ENCODE measurements around the gene KLHL7. TPM values are rescaled to one million over a fixed set of nuclear protein-coding genes. Genes with fewer than 3 reads are reported as not detected.

The KLHL7 gene
- total and polyA plus RNA-seq, 4 donors: 5.4 to 14.1 (median 9.9) TPM

DNA sequence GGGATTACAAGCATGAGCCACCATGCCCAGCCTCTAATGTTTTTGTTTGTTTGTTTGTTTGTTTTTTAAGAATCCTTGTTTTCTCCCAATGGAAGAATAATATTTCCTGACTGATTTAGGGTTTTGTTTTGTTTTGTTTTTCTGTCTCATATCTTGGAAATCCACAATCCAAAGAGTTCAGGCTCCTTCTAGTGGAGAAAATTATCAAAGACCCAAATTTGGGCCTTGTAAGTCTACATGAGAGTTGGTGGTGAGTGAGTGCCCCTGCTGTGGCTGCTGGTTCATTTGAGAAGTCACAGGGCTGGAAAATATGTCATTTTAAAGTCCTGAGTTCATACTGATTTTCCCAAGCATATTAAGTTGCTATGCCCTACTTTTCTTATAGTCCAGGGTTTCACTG lies 33.5 kb upstream of the KLHL7 start:
- no peaks in the 10 kb centered on the region for H3K9me3 ChIP-seq (ENCODE audit: control insufficient read depth in 4 of 4, low read length in 3 of 4)
- peaks cover 0 to 10% (median 0%) of the 10 kb centered on the region in 4 donors for H3K4me1 ChIP-seq (ENCODE audit: control insufficient read depth in 4 of 4, insufficient read depth in 4 of 4, low read length in 3 of 4)
- H3K27me3 ChIP-seq (ENCODE audit: control insufficient read depth in 4 of 4, insufficient read depth in 4 of 4, low read length in 3 of 4): no peaks in the 10 kb centered on the region
- peak; percentile 4 to 26 for TF ChIP-seq RAD21 (IDR thresholded peaks at IDR 0.05)
- TF ChIP-seq, protein P1, sequence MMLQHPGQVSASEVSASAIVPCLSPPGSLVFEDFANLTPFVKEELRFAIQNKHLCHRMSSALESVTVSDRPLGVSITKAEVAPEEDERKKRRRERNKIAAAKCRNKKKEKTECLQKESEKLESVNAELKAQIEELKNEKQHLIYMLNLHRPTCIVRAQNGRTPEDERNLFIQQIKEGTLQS (IDR thresholded peaks at IDR 0.05): no peak
- H3K4me3 ChIP-seq (ENCODE audit: low read depth in 1 of 3, low read length in 3 of 3): no peak overlapping the region
- no peak for DNase-seq (ENCODE audit: low spot score)
- H3K36me3 ChIP-seq (ENCODE audit: control insufficient read depth in 4 of 4, insufficient read depth in 3 of 4, low read depth in 1 of 4, low read length in 3 of 4): no peaks in the 10 kb centered on the region
- H3K27ac ChIP-seq (ENCODE audit: low read depth in 1 of 2, low read length in 2 of 2): no peak overlapping the region
- no peak overlapping the region for H3K9ac ChIP-seq (ENCODE audit: low read depth in 1 of 2, low read length in 2 of 2)

DNA sequence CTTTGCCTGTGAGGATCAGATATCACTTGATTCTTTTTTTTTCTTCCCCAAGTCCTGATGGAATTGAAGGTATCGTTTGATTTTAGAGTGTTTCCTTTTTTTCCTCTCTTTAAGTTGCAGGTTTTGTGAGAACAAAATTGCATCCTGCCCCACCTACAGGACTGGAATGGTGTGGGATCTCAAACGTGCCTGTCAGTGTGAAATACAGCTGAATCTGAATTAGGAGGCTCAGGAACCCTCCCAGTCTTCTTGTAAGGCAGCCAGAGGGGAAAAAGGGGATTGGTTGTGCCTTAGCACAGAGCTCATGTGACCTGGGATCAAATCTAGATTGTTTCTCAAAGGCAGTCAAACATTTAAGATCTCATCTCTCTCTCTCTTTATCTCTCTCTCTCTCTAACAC lies 32.7 kb upstream of the KLHL7 start:
- Histone ChIP-seq H3K4me3 (ENCODE audit: low read depth in 1 of 3, low read length in 3 of 3) (no peak overlapping the region), H3K4me1 (ENCODE audit: control insufficient read depth in 4 of 4, insufficient read depth in 4 of 4, low read length in 3 of 4) (peaks cover 0 to 10% (median 0%) of the 10 kb centered on the region in 4 donors), H3K9ac (ENCODE audit: low read depth in 1 of 2, low read length in 2 of 2) (no peak overlapping the region), H3K27me3 (ENCODE audit: control insufficient read depth in 4 of 4, insufficient read depth in 4 of 4, low read length in 3 of 4) (no peaks in the 10 kb centered on the region), H3K36me3 (ENCODE audit: control insufficient read depth in 4 of 4, insufficient read depth in 3 of 4, low read depth in 1 of 4, low read length in 3 of 4) (no peaks in the 10 kb centered on the region), H3K9me3 (ENCODE audit: control insufficient read depth in 4 of 4, low read length in 3 of 4) (no peaks in the 10 kb centered on the region), H3K27ac (ENCODE audit: low read depth in 1 of 2, low read length in 2 of 2) (no peak overlapping the region)
- no peak for DNase-seq (ENCODE audit: low spot score)
- TF ChIP-seq GABPA (IDR thresholded peaks at IDR 0.05 in 1 of 2, conservative IDR thresholded peaks at IDR 0.05 in 1 of 2) (no peak), FOXA1 (IDR thresholded peaks at IDR 0.05) (no peak), YY1 (IDR thresholded peaks at IDR 0.05) (no peak), NR2F2 (IDR thresholded peaks at IDR 0.05) (no peak)
- TF ChIP-seq, protein P2, sequence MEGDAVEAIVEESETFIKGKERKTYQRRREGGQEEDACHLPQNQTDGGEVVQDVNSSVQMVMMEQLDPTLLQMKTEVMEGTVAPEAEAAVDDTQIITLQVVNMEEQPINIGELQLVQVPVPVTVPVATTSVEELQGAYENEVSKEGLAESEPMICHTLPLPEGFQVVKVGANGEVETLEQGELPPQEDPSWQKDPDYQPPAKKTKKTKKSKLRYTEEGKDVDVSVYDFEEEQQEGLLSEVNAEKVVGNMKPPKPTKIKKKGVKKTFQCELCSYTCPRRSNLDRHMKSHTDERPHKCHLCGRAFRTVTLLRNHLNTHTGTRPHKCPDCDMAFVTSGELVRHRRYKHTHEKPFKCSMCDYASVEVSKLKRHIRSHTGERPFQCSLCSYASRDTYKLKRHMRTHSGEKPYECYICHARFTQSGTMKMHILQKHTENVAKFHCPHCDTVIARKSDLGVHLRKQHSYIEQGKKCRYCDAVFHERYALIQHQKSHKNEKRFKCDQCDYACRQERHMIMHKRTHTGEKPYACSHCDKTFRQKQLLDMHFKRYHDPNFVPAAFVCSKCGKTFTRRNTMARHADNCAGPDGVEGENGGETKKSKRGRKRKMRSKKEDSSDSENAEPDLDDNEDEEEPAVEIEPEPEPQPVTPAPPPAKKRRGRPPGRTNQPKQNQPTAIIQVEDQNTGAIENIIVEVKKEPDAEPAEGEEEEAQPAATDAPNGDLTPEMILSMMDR (IDR thresholded peaks at IDR 0.05; ENCODE audit: low read depth, low read length, missing input control): no peak
- 73% methylated on average over 2 of the region's 2 CpGs for WGBS

DNA sequence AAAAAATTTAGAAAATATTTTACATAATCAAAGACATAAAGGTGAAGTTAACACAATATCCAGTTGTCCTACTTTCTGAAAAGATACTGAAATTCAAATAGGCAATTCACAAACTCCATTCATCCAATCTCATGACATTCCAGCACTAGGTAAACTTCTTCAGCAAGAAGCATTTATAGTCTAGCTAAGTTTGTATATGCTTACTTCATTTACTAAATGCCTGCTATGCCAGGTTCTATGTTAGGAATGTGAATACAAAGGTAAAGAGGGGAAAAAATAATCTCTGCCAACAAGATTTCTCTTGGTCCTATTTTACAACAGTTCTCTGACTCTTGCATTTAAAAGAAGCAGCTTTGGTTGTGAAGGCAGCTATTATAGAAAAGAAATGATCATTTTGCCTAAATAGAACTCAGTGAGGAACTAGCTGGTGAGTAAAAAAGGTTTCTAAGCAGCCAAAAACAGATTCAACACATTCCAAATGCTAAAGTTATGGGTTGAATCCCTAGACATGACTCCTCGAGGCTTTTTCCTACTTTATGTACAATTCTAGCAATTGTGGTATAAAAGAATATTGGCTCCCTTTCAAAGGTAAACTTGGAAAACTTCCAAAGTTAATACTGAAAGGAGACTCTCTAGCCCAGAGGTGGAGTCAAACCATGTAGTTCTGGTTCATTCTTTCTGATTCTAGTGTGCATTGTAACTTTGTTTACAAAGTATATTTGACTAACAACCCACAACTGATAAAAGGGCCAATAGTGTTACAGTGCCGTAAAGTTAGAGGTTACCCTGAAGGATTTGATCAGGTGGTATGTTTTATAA lies 30.9 kb upstream of the KLHL7 start:
- Histone ChIP-seq H3K4me3 (ENCODE audit: low read depth in 1 of 3, low read length in 3 of 3) (no peak overlapping the region), H3K36me3 (ENCODE audit: control insufficient read depth in 4 of 4, insufficient read depth in 3 of 4, low read depth in 1 of 4, low read length in 3 of 4) (no peaks in the 10 kb centered on the region), H3K27ac (ENCODE audit: low read depth in 1 of 2, low read length in 2 of 2) (no peak overlapping the region), H3K4me1 (ENCODE audit: control insufficient read depth in 4 of 4, insufficient read depth in 4 of 4, low read length in 3 of 4) (peaks cover 0 to 10% (median 0%) of the 10 kb centered on the region in 4 donors), H3K27me3 (ENCODE audit: control insufficient read depth in 4 of 4, insufficient read depth in 4 of 4, low read length in 3 of 4) (no peaks in the 10 kb centered on the region), H3K9ac (ENCODE audit: low read depth in 1 of 2, low read length in 2 of 2) (no peak overlapping the region), H3K9me3 (ENCODE audit: control insufficient read depth in 4 of 4, low read length in 3 of 4) (no peaks in the 10 kb centered on the region)
- 20% methylated on average over 2 of the region's 2 CpGs for WGBS
- DNase-seq (ENCODE audit: low spot score): no peak
- TF ChIP-seq SP1 (IDR thresholded peaks at IDR 0.05): peak; percentile 17
- TF ChIP-seq, protein P3, sequence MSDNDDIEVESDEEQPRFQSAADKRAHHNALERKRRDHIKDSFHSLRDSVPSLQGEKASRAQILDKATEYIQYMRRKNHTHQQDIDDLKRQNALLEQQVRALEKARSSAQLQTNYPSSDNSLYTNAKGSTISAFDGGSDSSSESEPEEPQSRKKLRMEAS (IDR thresholded peaks at IDR 0.05): no peak
- TF ChIP-seq GABPA (IDR thresholded peaks at IDR 0.05 in 1 of 2, conservative IDR thresholded peaks at IDR 0.05 in 1 of 2): no peak
- TF ChIP-seq HNF4G (IDR thresholded peaks at IDR 0.05): no peak
- TF ChIP-seq, protein P2 (IDR thresholded peaks at IDR 0.05; ENCODE audit: low read depth, low read length, missing input control): no peak
- TF ChIP-seq, protein P4, sequence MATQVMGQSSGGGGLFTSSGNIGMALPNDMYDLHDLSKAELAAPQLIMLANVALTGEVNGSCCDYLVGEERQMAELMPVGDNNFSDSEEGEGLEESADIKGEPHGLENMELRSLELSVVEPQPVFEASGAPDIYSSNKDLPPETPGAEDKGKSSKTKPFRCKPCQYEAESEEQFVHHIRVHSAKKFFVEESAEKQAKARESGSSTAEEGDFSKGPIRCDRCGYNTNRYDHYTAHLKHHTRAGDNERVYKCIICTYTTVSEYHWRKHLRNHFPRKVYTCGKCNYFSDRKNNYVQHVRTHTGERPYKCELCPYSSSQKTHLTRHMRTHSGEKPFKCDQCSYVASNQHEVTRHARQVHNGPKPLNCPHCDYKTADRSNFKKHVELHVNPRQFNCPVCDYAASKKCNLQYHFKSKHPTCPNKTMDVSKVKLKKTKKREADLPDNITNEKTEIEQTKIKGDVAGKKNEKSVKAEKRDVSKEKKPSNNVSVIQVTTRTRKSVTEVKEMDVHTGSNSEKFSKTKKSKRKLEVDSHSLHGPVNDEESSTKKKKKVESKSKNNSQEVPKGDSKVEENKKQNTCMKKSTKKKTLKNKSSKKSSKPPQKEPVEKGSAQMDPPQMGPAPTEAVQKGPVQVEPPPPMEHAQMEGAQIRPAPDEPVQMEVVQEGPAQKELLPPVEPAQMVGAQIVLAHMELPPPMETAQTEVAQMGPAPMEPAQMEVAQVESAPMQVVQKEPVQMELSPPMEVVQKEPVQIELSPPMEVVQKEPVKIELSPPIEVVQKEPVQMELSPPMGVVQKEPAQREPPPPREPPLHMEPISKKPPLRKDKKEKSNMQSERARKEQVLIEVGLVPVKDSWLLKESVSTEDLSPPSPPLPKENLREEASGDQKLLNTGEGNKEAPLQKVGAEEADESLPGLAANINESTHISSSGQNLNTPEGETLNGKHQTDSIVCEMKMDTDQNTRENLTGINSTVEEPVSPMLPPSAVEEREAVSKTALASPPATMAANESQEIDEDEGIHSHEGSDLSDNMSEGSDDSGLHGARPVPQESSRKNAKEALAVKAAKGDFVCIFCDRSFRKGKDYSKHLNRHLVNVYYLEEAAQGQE (IDR thresholded peaks at IDR 0.05): no peak
- TF ChIP-seq JUND (IDR thresholded peaks at IDR 0.05): no peak
- peak; percentile 31 for TF ChIP-seq YY1 (IDR thresholded peaks at IDR 0.05)
- TF ChIP-seq, protein P1 (IDR thresholded peaks at IDR 0.05): no peak
- TF ChIP-seq, protein P5, sequence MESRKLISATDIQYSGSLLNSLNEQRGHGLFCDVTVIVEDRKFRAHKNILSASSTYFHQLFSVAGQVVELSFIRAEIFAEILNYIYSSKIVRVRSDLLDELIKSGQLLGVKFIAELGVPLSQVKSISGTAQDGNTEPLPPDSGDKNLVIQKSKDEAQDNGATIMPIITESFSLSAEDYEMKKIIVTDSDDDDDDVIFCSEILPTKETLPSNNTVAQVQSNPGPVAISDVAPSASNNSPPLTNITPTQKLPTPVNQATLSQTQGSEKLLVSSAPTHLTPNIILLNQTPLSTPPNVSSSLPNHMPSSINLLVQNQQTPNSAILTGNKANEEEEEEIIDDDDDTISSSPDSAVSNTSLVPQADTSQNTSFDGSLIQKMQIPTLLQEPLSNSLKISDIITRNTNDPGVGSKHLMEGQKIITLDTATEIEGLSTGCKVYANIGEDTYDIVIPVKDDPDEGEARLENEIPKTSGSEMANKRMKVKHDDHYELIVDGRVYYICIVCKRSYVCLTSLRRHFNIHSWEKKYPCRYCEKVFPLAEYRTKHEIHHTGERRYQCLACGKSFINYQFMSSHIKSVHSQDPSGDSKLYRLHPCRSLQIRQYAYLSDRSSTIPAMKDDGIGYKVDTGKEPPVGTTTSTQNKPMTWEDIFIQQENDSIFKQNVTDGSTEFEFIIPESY (IDR thresholded peaks at IDR 0.05): no peak
- no peak for TF ChIP-seq RAD21 (IDR thresholded peaks at IDR 0.05)
- peak in 1 of 2 donors; percentile 20 for TF ChIP-seq RXRA (IDR thresholded peaks at IDR 0.05)
- peak; percentile 44 for TF ChIP-seq FOXA2 (IDR thresholded peaks at IDR 0.05)
- no peak for TF ChIP-seq HNF4A (conservative IDR thresholded peaks at IDR 0.05)
